HUES48 (cell line): Measurements from ENCODE around the gene TTC28.

Source experiments
- H3K27ac ChIP-seq: one replicate; pipeline ENCODE4 v1.7.0; 2013; ENCODE audit warnings: low read depth, low read length, inconsistent platforms
- H3K27me3 ChIP-seq: 2 replicates; pipeline ENCODE4 v1.6.1; 2013; ENCODE audit warnings: mild to moderate bottlenecking, low read length; ENCODE audit not compliant: control insufficient read depth, insufficient read depth
- H3K36me3 ChIP-seq: 2 replicates; pipeline ENCODE4 v1.6.1; 2013; ENCODE audit warnings: low read length; ENCODE audit not compliant: control insufficient read depth, insufficient read depth
- H3K4me1 ChIP-seq: 2 replicates; pipeline ENCODE4 v1.6.1; 2013; ENCODE audit warnings: mild to moderate bottlenecking, low read length; ENCODE audit not compliant: control insufficient read depth, insufficient read depth
- H3K4me3 ChIP-seq: 2 replicates; pipeline ENCODE4 v1.5.1; 2013; ENCODE audit warnings: mild to moderate bottlenecking, low read depth, low read length
- H3K9ac ChIP-seq: 2 replicates; pipeline ENCODE4 v1.6.1; 2013; ENCODE audit warnings: mild to moderate bottlenecking, low read depth, low read length, moderate library complexity
- H3K9me3 ChIP-seq: 2 replicates; pipeline ENCODE4 v1.6.1; 2013; ENCODE audit warnings: low read length; ENCODE audit not compliant: control insufficient read depth, insufficient read depth

TTC28 gene

GRCh38 chr22:28148816-28149465 lies 530.7 kb downstream of the TTC28 start:
- Histone ChIP-seq H3K9me3 (no peaks in the 10 kb centered on the region), H3K4me1 (peaks cover 28% of the 10 kb centered on the region)

GRCh38 chr22:28147401-28147800 lies 532.2 kb downstream of the TTC28 start:
- no peak overlapping the region for H3K9ac ChIP-seq

More at GRCh38 chr22:28148816-28149465, 530.7 kb downstream of the TTC28 start:
- Histone ChIP-seq H3K4me3 (no peak overlapping the region), H3K9ac (no peak overlapping the region), H3K27me3 (no peaks in the 10 kb centered on the region), H3K36me3 (no peaks in the 10 kb centered on the region), H3K27ac (no peak overlapping the region)

GRCh38 chr22:28146401-28147314 lies 533.0 kb downstream of the TTC28 start:
- Histone ChIP-seq H3K27ac (no peak overlapping the region), H3K9me3 (no peaks in the 10 kb centered on the region), H3K36me3 (no peaks in the 10 kb centered on the region), H3K27me3 (no peaks in the 10 kb centered on the region), H3K4me3 (no peak overlapping the region), H3K4me1 (peaks cover 24% of the 10 kb centered on the region), H3K9ac (no peak overlapping the region)

More at GRCh38 chr22:28147401-28147800, 532.2 kb downstream of the TTC28 start:
- Histone ChIP-seq H3K9me3 (no peaks in the 10 kb centered on the region), H3K4me3 (no peak overlapping the region), H3K27me3 (no peaks in the 10 kb centered on the region), H3K27ac (no peak overlapping the region), H3K4me1 (peaks cover 24% of the 10 kb centered on the region), H3K36me3 (no peaks in the 10 kb centered on the region)

DNA sequence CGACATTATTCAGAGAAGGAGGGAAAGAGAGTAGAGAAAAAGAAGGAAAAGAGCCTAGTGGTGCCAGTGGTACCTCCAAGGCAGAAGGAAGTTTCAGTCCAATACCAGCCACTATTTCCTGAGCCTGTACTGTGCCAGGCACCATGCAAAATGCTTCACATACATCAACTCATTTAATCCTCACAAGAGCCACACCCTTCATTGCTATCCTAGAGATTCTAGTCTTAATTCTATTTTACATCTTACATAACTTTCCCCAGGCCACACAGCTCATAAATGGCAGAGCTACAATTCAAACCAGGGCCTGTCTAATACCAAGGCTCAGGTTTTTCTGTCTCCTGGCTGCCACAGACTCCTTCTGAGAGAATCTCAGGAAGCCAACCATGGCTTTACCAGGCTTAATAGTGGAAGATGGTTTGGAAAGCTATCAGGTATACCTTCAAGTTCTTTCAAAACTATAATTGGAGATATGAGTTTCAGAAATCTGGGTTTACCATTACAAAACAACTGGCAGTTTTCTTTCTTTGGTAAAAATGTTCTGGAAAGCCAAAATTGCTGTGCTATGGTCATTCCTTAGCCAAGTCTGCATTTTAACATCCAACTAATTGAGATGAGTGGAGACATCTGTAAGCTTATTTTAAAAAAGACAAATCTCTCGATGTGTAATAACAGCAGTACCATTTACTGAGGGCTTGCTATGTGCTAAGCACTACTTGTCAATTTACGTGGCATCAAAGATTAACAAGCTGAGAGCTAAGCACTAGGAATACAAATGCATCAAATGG lies 535.5 kb downstream of the TTC28 start:
- Histone ChIP-seq H3K36me3 (no peaks in the 10 kb centered on the region), H3K4me3 (no peak overlapping the region), H3K9ac (no peak overlapping the region), H3K27me3 (no peaks in the 10 kb centered on the region), H3K27ac (no peak overlapping the region), H3K9me3 (no peaks in the 10 kb centered on the region), H3K4me1 (peaks cover 33% of the 10 kb centered on the region)

GRCh38 chr22:28143241-28143865 lies 536.3 kb downstream of the TTC28 start:
- Histone ChIP-seq H3K4me3 (no peak overlapping the region), H3K9me3 (no peaks in the 10 kb centered on the region), H3K36me3 (no peaks in the 10 kb centered on the region), H3K27me3 (no peaks in the 10 kb centered on the region), H3K4me1 (peaks cover 38% of the 10 kb centered on the region), H3K27ac (no peak overlapping the region), H3K9ac (no peak overlapping the region)

GRCh38 chr22:28142361-28142961 lies 537.2 kb downstream of the TTC28 start:
- Histone ChIP-seq H3K4me1 (peaks cover 38% of the 10 kb centered on the region), H3K36me3 (no peaks in the 10 kb centered on the region), H3K27me3 (no peaks in the 10 kb centered on the region), H3K9ac (no peak overlapping the region), H3K4me3 (no peak overlapping the region), H3K9me3 (no peaks in the 10 kb centered on the region), H3K27ac (no peak overlapping the region)

GRCh38 chr22:28141614-28142013 lies 538.0 kb downstream of the TTC28 start:
- Histone ChIP-seq H3K27ac (no peak overlapping the region), H3K9ac (no peak overlapping the region), H3K4me1 (peaks cover 35% of the 10 kb centered on the region), H3K9me3 (no peaks in the 10 kb centered on the region), H3K36me3 (no peaks in the 10 kb centered on the region), H3K4me3 (no peak overlapping the region), H3K27me3 (no peaks in the 10 kb centered on the region)

DNA sequence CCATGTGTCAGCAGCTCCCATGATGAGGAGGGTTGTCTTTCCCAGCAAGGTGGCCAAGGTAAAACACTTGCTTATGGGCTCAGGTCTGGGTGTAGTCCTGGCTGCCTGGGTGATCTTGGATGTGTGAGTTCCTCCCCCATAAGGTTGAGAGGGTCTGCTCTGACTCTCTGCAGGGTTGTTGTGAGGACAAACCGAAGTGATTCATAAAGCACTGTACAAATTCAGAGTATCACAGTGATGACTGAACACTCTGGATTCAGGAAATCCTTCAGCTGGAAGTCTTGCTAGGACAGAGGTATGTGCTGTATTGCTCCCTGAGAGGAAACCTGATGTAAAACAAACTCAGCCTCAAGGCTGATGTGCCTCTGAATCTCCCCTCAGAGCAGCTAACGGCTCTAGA lies 539.7 kb downstream of the TTC28 start:
- Histone ChIP-seq H3K27ac (no peak overlapping the region), H3K9ac (no peak overlapping the region), H3K9me3 (no peaks in the 10 kb centered on the region), H3K36me3 (no peaks in the 10 kb centered on the region), H3K4me1 (peaks cover 29% of the 10 kb centered on the region), H3K4me3 (no peak overlapping the region), H3K27me3 (no peaks in the 10 kb centered on the region)

DNA sequence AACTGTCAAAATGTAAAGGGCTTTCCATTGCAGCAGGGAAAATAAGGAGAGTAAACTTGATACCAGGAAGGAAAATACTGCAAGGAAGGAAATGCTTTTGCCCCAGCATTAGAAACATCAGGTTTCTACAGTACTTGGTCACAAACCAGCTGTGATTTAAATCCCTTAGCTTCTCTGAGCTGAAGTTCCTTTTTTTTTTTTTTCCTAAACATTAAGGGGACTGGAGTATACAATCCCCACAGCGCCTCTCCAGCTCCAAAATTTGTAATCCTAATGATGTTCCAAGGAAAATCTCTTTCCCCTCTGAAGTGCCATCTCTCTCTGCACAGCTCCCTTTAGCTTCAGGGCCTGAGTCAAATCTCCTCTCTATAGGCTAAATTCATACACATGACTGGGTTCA lies 540.1 kb downstream of the TTC28 start:
- H3K27ac ChIP-seq, result no peak overlapping the region
- H3K9ac ChIP-seq, result no peak overlapping the region
- peaks cover 29% of the 10 kb centered on the region for H3K4me1 ChIP-seq

GRCh38 chr22:28137036-28137435 lies 542.6 kb downstream of the TTC28 start:
- peaks cover 3% of the 10 kb centered on the region; the same call in 1 of the 2 replicates for H3K9me3 ChIP-seq
- H3K9ac ChIP-seq, result no peak overlapping the region
- H3K4me1 ChIP-seq, result peaks cover 19% of the 10 kb centered on the region
- no peak overlapping the region for H3K4me3 ChIP-seq
- H3K27me3 ChIP-seq, result no peaks in the 10 kb centered on the region
- peak overlapping the region; percentile 73 for H3K27ac ChIP-seq
- H3K36me3 ChIP-seq, result no peaks in the 10 kb centered on the region

More for the DNA sequence above, 540.1 kb downstream of the TTC28 start:
- Histone ChIP-seq H3K4me3 (no peak overlapping the region), H3K9me3 (no peaks in the 10 kb centered on the region), H3K27me3 (no peaks in the 10 kb centered on the region), H3K36me3 (no peaks in the 10 kb centered on the region)
